Measurements from ENCODE around the gene ACO2.

The ACO2 gene

GRCh38 chr22:41470886-41471285 is 2.0 kb downstream of the ACO2 start:
- no peaks in the 10 kb centered on the region for H3K27me3 Mint-ChIP-seq
- no peaks in the 10 kb centered on the region for H3K9me3 Mint-ChIP-seq
- no peak for ATAC-seq (replicated peaks)
- H3K4me1 Mint-ChIP-seq (ENCODE audit: low read depth in 2 of 2) = peaks cover 29 to 35% of the 10 kb centered on the region in 2 donors
- peaks cover 60% of the 10 kb centered on the region for H3K36me3 Mint-ChIP-seq (ENCODE audit: insufficient read depth)
- peak overlapping the region; percentile 42 to 44 for H3K4me3 Mint-ChIP-seq
- H3K27ac Mint-ChIP-seq = peak overlapping the region in 1 of 2 donors; percentile 15
- no peak for DNase-seq

GRCh38 chr22:41471568-41471967 is 2.7 kb downstream of the ACO2 start:
- H3K4me1 Mint-ChIP-seq (ENCODE audit: low read depth in 2 of 2) = peaks cover 29 to 35% of the 10 kb centered on the region in 2 donors

GRCh38 chr22:41474872-41475451 is 6.0 kb downstream of the ACO2 start:
- Mint-ChIP-seq H3K36me3 (ENCODE audit: insufficient read depth) (peaks cover 41% of the 10 kb centered on the region), H3K4me3 (no peak overlapping the region), H3K27me3 (no peaks in the 10 kb centered on the region), H3K9me3 (no peaks in the 10 kb centered on the region), H3K27ac (no peak overlapping the region), H3K4me1 (ENCODE audit: low read depth in 2 of 2) (peaks cover 16 to 26% of the 10 kb centered on the region in 2 donors)
- ATAC-seq (replicated peaks) = no peak
- no peak for DNase-seq

More at GRCh38 chr22:41471568-41471967, 2.7 kb downstream of the ACO2 start:
- no peak overlapping the region for H3K27ac Mint-ChIP-seq
- no peaks in the 10 kb centered on the region for H3K9me3 Mint-ChIP-seq
- no peaks in the 10 kb centered on the region for H3K27me3 Mint-ChIP-seq
- H3K4me3 Mint-ChIP-seq = no peak overlapping the region
- ATAC-seq (replicated peaks) (no peak), DNase-seq (no peak)
- H3K36me3 Mint-ChIP-seq (ENCODE audit: insufficient read depth) = peaks cover 54% of the 10 kb centered on the region

GRCh38 chr22:41478473-41478872 is 9.6 kb downstream of the ACO2 start:
- Mint-ChIP-seq H3K36me3 (ENCODE audit: insufficient read depth) (peaks cover 32% of the 10 kb centered on the region), H3K9me3 (no peaks in the 10 kb centered on the region), H3K27me3 (no peaks in the 10 kb centered on the region), H3K4me3 (no peak overlapping the region), H3K4me1 (ENCODE audit: low read depth in 2 of 2) (peaks cover 30 to 42% of the 10 kb centered on the region in 2 donors), H3K27ac (peak overlapping the region in 1 of 2 donors; percentile 38)
- DNase-seq = no peak
- no peak for ATAC-seq (replicated peaks)

DNA sequence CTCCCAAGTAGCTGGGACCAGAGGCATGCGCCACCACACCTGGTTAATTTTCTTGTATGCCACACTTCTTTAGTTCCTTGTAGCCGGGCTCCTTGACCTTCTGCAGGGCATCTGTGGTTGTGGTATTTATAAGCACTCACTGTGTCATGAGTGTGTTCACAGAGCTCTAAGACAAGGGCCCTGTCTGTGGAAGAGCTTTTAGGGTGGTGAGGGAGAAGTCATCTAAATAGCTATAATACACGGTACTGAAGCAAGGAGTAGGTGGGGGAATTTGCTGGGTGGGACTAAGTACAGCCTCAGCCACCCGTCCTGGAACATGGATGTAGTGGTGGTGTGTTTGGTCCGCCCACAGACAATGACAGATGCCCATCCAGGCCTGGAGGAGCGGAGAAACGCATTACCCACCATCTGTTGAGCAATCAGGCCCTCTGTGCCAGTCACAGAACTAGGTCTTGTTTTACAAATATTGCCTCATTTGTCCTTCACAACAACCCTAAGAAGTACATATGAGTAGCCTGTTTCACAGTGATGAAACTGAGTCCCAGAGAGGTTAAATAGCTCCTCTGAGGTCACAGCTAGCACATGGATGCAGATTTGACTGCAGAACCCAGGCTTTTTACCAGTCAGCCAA is 10.1 kb downstream of the ACO2 start:
- no peak for DNase-seq
- peak overlapping the region in 1 of 2 donors; percentile 38 for H3K27ac Mint-ChIP-seq

DNA sequence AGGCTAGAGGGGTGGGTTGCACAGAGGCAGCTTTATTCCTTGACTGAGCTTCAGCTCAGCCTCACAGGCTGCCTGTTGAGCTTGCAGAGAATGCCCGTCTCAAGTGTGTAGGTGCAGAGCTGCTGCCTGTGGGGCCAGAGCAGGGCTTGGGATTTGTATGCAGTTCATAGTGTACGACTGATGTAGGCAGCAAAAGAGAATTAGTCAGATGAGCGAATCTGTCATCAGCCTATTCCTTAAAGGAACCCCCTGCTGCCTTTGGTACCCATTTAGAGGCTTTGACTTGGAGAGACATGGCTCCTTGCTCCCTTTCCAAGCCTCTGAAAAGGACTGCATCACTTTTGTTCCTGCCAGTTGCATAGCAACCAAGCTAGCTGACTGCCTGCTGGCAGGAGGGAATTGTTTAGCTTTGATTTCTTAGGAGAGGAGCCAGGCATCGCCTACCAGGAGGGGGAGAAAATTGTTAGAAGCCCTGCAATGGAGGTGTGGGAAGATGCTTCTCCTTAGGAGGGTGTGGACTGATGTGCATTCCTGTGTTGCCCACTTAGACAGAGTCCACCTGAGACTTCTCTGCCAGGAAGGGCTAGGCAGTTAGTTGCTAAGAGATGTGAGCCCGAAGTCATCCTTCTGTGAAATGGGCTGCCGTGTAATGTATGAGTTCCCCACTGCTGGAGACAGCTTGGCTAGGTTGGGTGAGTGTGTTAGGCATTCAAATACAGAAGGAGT is 10.9 kb downstream of the ACO2 start:
- Mint-ChIP-seq H3K4me3 (no peak overlapping the region), H3K27me3 (no peaks in the 10 kb centered on the region), H3K4me1 (ENCODE audit: low read depth in 2 of 2) (peaks cover 30 to 42% of the 10 kb centered on the region in 2 donors), H3K36me3 (ENCODE audit: insufficient read depth) (peaks cover 26% of the 10 kb centered on the region), H3K9me3 (no peaks in the 10 kb centered on the region), H3K27ac (no peak overlapping the region)
- ATAC-seq (replicated peaks) = no peak
- no peak for DNase-seq

More for the DNA sequence above, 10.1 kb downstream of the ACO2 start:
- Mint-ChIP-seq H3K36me3 (ENCODE audit: insufficient read depth) (peaks cover 32% of the 10 kb centered on the region), H3K4me3 (no peak overlapping the region), H3K4me1 (ENCODE audit: low read depth in 2 of 2) (peaks cover 28 to 40% of the 10 kb centered on the region in 2 donors), H3K27me3 (no peaks in the 10 kb centered on the region), H3K9me3 (no peaks in the 10 kb centered on the region)
- ATAC-seq (replicated peaks) = no peak

DNA sequence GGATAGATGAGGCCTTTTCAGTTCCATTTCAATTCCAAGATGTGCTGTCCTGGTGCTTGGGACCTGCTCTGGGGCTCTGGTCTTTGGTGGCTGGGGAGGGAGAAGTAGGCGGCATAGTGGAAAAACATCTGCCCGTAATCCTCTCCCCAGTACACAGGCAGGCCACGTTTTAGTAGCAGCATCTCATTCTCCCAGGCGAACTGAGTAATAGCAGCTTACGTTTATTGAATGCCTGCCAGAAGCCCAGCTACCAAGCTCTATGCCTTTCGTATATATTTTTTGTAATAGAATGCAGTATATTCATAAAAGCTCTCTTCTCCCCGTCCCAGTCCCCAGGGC is 11.4 kb downstream of the ACO2 start:
- peaks cover 27% of the 10 kb centered on the region for H3K36me3 Mint-ChIP-seq (ENCODE audit: insufficient read depth)
- H3K4me1 Mint-ChIP-seq (ENCODE audit: low read depth in 2 of 2) = peaks cover 29 to 42% of the 10 kb centered on the region in 2 donors
- no peak overlapping the region for H3K27ac Mint-ChIP-seq
- DNase-seq (no peak), ATAC-seq (replicated peaks) (no peak)
- no peaks in the 10 kb centered on the region for H3K27me3 Mint-ChIP-seq
- no peaks in the 10 kb centered on the region for H3K9me3 Mint-ChIP-seq
- H3K4me3 Mint-ChIP-seq = no peak overlapping the region

DNA sequence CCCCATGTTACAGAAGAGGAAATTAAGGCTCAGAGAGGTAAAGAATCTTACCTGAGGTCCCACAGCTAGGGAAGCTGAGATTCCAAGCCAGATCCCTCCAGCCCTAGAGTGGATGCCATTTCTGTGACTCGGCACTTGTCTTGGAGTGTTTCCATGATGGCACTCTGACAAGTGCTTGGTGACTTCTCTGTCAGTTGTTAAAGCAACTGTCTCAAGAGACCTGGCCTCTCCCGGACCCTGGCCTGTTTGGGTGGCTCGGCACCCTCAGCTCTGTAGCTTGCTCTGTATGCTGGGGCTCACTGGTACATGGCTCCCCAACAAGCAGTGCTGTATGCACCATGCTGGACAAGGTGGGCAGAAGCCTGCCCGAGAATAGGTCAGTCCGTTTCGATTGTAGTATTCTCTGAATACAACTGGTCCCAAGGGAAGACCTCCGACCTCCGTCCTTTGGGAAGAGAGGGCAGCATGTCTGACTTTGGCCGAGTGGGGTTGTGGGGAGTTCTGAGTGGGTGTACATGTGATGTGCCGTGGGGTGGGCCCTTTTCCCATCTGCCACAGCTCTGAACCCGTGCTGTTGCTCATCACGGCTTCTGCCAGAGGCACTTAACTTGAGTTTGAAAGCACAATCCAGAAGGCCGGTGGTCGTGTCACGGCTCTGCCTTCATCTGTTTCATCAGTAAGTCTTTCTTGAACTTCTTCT is 12.4 kb downstream of the ACO2 start:
- Mint-ChIP-seq H3K36me3 (ENCODE audit: insufficient read depth) (peaks cover 25% of the 10 kb centered on the region), H3K4me3 (no peak overlapping the region), H3K27ac (no peak overlapping the region), H3K4me1 (ENCODE audit: low read depth in 2 of 2) (peaks cover 32 to 46% of the 10 kb centered on the region in 2 donors), H3K9me3 (no peaks in the 10 kb centered on the region), H3K27me3 (no peaks in the 10 kb centered on the region)
- DNase-seq = no peak
- no peak for ATAC-seq (replicated peaks)

DNA sequence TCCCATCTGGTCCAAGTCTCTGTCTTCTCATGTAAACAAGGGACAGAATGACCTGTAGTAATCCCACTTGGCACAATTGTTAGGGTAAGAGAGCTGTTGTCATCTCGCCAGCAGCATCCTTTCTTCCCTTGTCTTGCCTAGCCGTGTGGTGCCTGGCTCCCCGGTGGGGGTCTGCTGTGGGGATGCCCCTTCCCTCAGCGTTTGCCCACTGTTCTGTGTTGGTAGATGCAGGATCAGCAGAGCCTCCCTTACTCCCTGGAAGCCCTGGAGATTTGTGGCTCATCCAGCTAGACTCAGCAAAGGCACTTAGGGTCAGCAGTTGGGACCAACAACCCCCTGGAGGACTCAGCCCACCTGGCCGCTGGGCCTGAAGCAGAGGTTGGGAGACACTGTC is 13.0 kb downstream of the ACO2 start:
- Mint-ChIP-seq H3K4me3 (no peak overlapping the region), H3K27me3 (no peaks in the 10 kb centered on the region), H3K9me3 (no peaks in the 10 kb centered on the region), H3K27ac (peak overlapping the region in 1 of 2 donors; percentile 13), H3K36me3 (ENCODE audit: insufficient read depth) (peaks cover 24% of the 10 kb centered on the region), H3K4me1 (ENCODE audit: low read depth in 2 of 2) (peaks cover 34 to 50% of the 10 kb centered on the region in 2 donors)
- DNase-seq (no peak), ATAC-seq (replicated peaks) (no peak)

DNA sequence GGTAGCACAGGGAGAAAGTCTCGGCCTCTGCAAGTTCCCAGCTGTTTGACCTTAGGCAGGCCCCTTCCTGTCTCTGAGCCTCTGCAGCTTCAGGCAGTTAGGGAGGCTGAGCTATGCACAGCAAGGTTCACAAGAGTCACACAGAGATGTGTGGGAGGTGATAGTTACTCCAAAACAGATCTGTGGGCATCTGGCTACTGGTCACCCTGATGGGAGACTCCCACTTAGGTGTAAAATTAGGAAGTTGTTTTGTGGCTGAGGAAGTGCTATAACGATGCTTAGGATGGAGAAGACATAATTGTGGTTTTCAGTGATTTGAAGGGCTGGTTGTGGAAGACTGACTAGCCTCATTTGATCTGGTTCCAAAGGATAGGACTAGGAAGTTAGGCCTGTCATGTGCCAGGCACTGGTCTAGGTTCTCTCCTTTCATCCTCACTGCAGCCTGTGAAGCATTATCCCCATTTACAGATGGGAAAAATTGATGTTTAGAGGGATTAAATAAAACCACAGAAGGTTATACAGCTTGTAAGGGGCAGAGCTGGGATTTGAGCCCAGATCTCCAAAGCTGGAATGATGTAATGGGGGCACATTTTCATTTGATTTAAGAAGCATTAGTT is 13.5 kb downstream of the ACO2 start:
- DNase-seq = no peak
- Mint-ChIP-seq H3K9me3 (no peaks in the 10 kb centered on the region), H3K4me3 (no peak overlapping the region), H3K4me1 (ENCODE audit: low read depth in 2 of 2) (peaks cover 37 to 55% of the 10 kb centered on the region in 2 donors), H3K27ac (peak overlapping the region; percentile 13 to 75), H3K36me3 (ENCODE audit: insufficient read depth) (peaks cover 26% of the 10 kb centered on the region), H3K27me3 (no peaks in the 10 kb centered on the region)
- ATAC-seq (replicated peaks) = no peak

- Mint-ChIP-seq H3K36me3 (ENCODE audit: insufficient read depth) (peaks cover 15% of the 10 kb centered on the region), H3K9me3 (no peaks in the 10 kb centered on the region), H3K27ac (no peak overlapping the region), H3K4me3 (peak overlapping the region in 1 of 2 donors; percentile 10), H3K4me1 (ENCODE audit: low read depth in 2 of 2) (peaks cover 46 to 66% of the 10 kb centered on the region in 2 donors), H3K27me3 (no peaks in the 10 kb centered on the region)
- no peak for ATAC-seq (replicated peaks)
- no peak for DNase-seq
Observed at GRCh38 chr22:41485033-41485432, 16.1 kb downstream of the ACO2 start.

DNA sequence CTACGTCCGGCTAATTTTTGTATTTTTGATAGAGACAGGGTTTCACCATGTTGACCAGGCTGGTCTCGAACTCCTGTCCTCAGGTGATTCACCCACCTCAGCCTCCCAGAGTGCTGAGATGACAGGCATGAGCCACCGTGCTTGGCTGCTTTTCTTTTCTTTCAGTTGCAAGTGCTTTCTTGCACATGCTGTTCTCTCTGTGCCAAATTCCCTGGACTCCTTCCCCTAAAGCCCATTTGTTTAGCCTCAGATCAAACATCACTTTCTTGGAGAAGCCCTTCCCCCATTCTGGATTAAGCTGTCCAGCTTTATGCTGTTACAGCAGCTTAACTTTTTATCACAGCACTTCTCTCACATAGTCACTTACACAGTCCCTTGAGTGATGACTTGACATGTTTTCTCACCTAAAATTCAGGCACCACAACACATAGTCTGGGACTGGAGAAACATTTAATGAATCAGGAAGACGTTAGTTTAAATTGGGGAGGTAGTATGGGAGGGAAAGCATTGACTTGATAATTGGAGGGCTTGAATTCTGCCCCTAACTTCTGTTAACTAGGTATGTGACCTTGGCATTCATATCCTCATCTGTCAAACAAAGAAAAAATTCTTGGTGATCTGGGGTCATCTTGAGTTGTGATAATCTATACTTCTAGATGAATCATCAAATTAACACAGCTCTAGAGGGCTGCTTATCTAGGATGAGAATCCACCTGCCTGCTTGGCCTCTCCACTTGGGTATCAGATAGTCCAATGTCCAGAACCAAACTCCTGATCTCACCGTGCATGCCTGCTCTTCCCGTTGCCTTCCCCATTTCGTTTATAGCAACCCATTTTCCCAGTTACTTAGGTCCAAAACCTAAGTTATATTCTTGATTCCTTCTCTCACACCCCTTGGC is 18.4 kb downstream of the ACO2 start:
- no peak for ATAC-seq (replicated peaks)
- Mint-ChIP-seq H3K4me1 (ENCODE audit: low read depth in 2 of 2) (peaks cover 40 to 54% of the 10 kb centered on the region in 2 donors), H3K27me3 (no peaks in the 10 kb centered on the region), H3K4me3 (no peak overlapping the region), H3K36me3 (ENCODE audit: insufficient read depth) (peaks cover 19% of the 10 kb centered on the region), H3K27ac (no peak overlapping the region), H3K9me3 (no peaks in the 10 kb centered on the region)
- DNase-seq = no peak

Measured in effector memory CD8-positive, alpha-beta T cell (primary cell).